Neural progenitor cell (in vitro differentiated cells): ENCODE data around the gene BBS1. TPM values are rescaled to one million over a fixed set of nuclear protein-coding genes. Genes with fewer than 3 reads are reported as not detected.
A peak's percentile ranks its signal among the peaks of the same experiment; 100 is the strongest.

Experiments used
- DNase-seq: peaks from one replicate; pipeline ENCODE4 v3.0.0-alpha.2; 2016; ENCODE audit warnings: low spot score
- H2AFZ ChIP-seq: fragments of 200-600 bp; sonication (generic); replicated peaks from 2 replicates; pipeline ENCODE4 v1.6.1; 2016; ENCODE audit warnings: antibody characterized with exemption
- H3F3A ChIP-seq: fragments of 200-600 bp; sonication (generic); 2 replicates; pipeline ENCODE4 v1.6.1; 2016; ENCODE audit warnings: antibody characterized with exemption, low read depth
- H3K27ac ChIP-seq: fragments of 200-600 bp; sonication (generic); 2 replicates; pipeline ENCODE4 v1.5.1; 2016; ENCODE audit warnings: mild to moderate bottlenecking
- H3K27me3 ChIP-seq: fragments of 200-600 bp; sonication (generic); 2 replicates; pipeline ENCODE4 v1.6.1; 2016; ENCODE audit warnings: mild to moderate bottlenecking, moderate library complexity
- H3K36me3 ChIP-seq: fragments of 200-600 bp; sonication (generic); 2 replicates; pipeline ENCODE4 v1.5.1; 2016
- H3K4me1 ChIP-seq: fragments of 200-600 bp; sonication (generic); 2 replicates; pipeline ENCODE4 v1.6.1; 2016; ENCODE audit warnings: mixed run types
- H3K4me2 ChIP-seq: fragments of 200-600 bp; sonication (generic); 2 replicates; pipeline ENCODE4 v1.6.1; 2016
- H3K4me3 ChIP-seq: fragments of 200-600 bp; sonication (generic); 2 replicates; pipeline ENCODE4 v1.5.1; 2016
- H3K79me2 ChIP-seq: fragments of 200-600 bp; sonication (generic); 2 replicates; pipeline ENCODE4 v1.6.1; 2016; ENCODE audit warnings: low read depth
- H3K9ac ChIP-seq: fragments of 200-600 bp; sonication (generic); 2 replicates; pipeline ENCODE4 v1.6.1; 2016
- H3K9me3 ChIP-seq: fragments of 200-600 bp; sonication (generic); 2 replicates; pipeline ENCODE4 v1.5.1; 2016; ENCODE audit warnings: low read depth
- H4K20me1 ChIP-seq: fragments of 200-600 bp; sonication (generic); 2 replicates; pipeline ENCODE4 v1.6.1; 2016; ENCODE audit warnings: low read depth
- H3K27ac Mint-ChIP-seq: 3 replicates; pipeline ENCODE4 v1.8.0; 2021; ENCODE audit warnings: mixed read lengths
- H3K27me3 Mint-ChIP-seq: 2 replicates; pipeline ENCODE4 v1.8.0; 2022; ENCODE audit warnings: low read depth, mild to moderate bottlenecking, inconsistent platforms, moderate library complexity, mixed read lengths; ENCODE audit not compliant: insufficient read depth
- H3K36me3 Mint-ChIP-seq: 3 replicates; pipeline ENCODE4 v1.8.0; 2021; ENCODE audit warnings: mixed read lengths
- H3K4me1 Mint-ChIP-seq: 3 replicates; pipeline ENCODE4 v1.8.0; 2021; ENCODE audit warnings: mixed read lengths
- H3K4me3 Mint-ChIP-seq: 3 replicates; pipeline ENCODE4 v1.8.0; 2021; ENCODE audit warnings: mild to moderate bottlenecking, moderate library complexity, mixed read lengths
- H3K9me3 Mint-ChIP-seq: 3 replicates; pipeline ENCODE4 v1.8.0; 2020; ENCODE audit warnings: mixed read lengths
- EZH2 ChIP-seq: fragments of 200-600 bp; sonication (generic); IDR thresholded peaks from 2 replicates; pipeline ENCODE4 v1.6.1; 2017; ENCODE audit warnings: antibody characterized with exemption, mild to moderate bottlenecking, moderate library complexity
- EZH2phosphoT487 ChIP-seq: fragments of 200-600 bp; sonication (generic); IDR thresholded peaks from 2 replicates; pipeline ENCODE4 v1.6.1; 2017; ENCODE audit warnings: antibody characterized with exemption
- total RNA-seq: library from RNA; depleted of rRNA; stranded (reverse); fragments of >200 nt; gene quantifications from 2 replicates; pipeline ENCODE4 v1.2.3, GENCODE V29; 2015; ENCODE audit warnings: low replicate concordance
- TF ChIP-seq, protein P1 (sequence below): fragments of 200-600 bp; sonication (generic); IDR thresholded peaks from 2 replicates; pipeline ENCODE4 v1.5.1; 2017; ENCODE audit warnings: antibody characterized with exemption, mild to moderate bottlenecking

Gene BBS1
- total RNA-seq, 1 donor from 2014 or later: 42.0 TPM

DNA sequence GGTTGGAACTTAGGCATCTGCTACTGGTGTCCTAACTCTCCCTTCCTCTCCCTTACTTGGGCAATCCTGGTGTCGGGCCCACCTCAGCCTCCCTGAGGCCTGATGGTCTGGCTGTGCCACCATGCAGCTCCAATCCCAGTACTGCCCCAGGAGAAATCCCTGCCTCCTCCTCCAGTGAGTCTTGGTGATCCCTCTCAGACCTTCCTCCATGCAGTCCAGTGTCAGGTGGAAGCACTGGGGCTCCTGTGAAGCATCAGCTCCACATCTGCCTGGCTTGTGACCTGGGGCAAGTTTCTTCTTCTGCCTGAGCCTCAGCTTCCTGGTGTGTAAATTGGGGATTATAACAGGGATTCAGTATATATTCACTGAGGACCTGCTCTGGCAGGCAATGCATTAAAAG is 45.5 kb upstream of the BBS1 start:
- no peaks in the 10 kb centered on the region for H3K79me2 ChIP-seq
- no peaks in the 10 kb centered on the region for H3K9me3 ChIP-seq
- H3K27me3 ChIP-seq: peaks cover 4% of the 10 kb centered on the region
- H3K4me2 ChIP-seq: no peak overlapping the region
- no peak overlapping the region for H3K4me3 ChIP-seq
- TF ChIP-seq EZH2 (no peak), EZH2phosphoT487 (no peak)
- TF ChIP-seq, protein P1, sequence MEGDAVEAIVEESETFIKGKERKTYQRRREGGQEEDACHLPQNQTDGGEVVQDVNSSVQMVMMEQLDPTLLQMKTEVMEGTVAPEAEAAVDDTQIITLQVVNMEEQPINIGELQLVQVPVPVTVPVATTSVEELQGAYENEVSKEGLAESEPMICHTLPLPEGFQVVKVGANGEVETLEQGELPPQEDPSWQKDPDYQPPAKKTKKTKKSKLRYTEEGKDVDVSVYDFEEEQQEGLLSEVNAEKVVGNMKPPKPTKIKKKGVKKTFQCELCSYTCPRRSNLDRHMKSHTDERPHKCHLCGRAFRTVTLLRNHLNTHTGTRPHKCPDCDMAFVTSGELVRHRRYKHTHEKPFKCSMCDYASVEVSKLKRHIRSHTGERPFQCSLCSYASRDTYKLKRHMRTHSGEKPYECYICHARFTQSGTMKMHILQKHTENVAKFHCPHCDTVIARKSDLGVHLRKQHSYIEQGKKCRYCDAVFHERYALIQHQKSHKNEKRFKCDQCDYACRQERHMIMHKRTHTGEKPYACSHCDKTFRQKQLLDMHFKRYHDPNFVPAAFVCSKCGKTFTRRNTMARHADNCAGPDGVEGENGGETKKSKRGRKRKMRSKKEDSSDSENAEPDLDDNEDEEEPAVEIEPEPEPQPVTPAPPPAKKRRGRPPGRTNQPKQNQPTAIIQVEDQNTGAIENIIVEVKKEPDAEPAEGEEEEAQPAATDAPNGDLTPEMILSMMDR: no peak
- Mint-ChIP-seq H3K9me3 (peaks cover 15% of the 10 kb centered on the region), H3K27me3 (peaks cover 2% of the 10 kb centered on the region), H3K4me3 (peak overlapping the region; percentile 87), H3K27ac (no peak overlapping the region), H3K36me3 (no peaks in the 10 kb centered on the region), H3K4me1 (peaks cover 36% of the 10 kb centered on the region)
- peaks cover 9% of the 10 kb centered on the region for H3K4me1 ChIP-seq
- no peak overlapping the region for H3K9ac ChIP-seq
- no peak for DNase-seq
- peaks cover 18% of the 10 kb centered on the region for H4K20me1 ChIP-seq
- no peaks in the 10 kb centered on the region for H3K36me3 ChIP-seq
- peaks cover 26% of the 10 kb centered on the region for H3F3A ChIP-seq
- no peak overlapping the region for H3K27ac ChIP-seq
- H2AFZ ChIP-seq: no peak overlapping the region

DNA sequence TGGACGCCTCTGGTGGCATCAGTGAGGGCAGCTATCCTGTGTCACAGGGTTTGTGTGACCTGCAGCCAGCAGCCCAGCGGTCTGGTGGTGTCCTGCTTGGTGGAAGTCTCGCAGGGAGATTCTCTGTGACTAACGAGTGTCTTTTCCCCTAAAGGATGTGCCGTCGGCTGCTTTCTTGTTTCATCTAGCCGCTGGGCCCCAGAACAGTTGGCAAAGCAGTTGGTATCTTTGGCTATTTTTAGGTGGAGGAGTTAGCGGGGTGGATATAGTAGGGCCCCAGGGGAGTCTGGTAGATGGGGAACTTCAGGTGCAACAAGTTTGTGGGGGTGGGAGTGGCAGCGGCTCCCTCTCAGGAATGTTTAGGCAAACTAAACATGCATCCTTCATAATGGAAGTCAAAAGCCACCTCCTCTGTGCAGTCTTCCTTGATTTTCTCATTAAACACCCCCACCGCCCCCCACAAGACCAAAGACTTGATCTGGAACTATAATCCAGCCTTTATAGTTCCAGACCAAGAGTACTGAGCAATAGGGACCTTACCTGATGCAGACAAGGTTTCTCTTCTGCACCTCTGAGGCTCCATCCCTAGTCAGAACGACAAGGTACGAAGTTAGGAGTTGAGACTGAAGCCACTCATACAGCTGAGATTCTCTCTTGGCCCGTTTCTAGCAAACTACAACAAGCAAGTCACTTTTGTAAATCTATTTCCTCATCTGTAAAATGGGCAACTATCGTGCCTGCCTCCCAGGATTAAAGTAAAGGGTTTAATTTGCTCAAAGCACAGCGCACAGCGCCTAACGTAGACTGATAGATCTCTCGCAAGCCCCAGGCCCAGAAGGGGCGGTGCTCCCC is 44.8 kb upstream of the BBS1 start:
- Histone ChIP-seq H3K4me1 (peaks cover 9% of the 10 kb centered on the region), H3K79me2 (no peaks in the 10 kb centered on the region), H3F3A (peaks cover 26% of the 10 kb centered on the region), H3K4me2 (peak overlapping the region; percentile 78), H3K4me3 (peak overlapping the region; percentile 66), H3K9ac (no peak overlapping the region), H3K36me3 (no peaks in the 10 kb centered on the region), H3K9me3 (no peaks in the 10 kb centered on the region), H3K27ac (no peak overlapping the region), H4K20me1 (peaks cover 18% of the 10 kb centered on the region), H3K27me3 (peaks cover 4% of the 10 kb centered on the region), H2AFZ (no peak overlapping the region)
- Mint-ChIP-seq H3K27me3 (peaks cover 2% of the 10 kb centered on the region), H3K4me3 (peak overlapping the region; percentile 87), H3K9me3 (peaks cover 15% of the 10 kb centered on the region), H3K4me1 (peaks cover 40% of the 10 kb centered on the region), H3K27ac (no peak overlapping the region), H3K36me3 (no peaks in the 10 kb centered on the region)
- no peak for DNase-seq
- TF ChIP-seq EZH2 (no peak), EZH2phosphoT487 (no peak)
- TF ChIP-seq, protein P1: no peak

DNA sequence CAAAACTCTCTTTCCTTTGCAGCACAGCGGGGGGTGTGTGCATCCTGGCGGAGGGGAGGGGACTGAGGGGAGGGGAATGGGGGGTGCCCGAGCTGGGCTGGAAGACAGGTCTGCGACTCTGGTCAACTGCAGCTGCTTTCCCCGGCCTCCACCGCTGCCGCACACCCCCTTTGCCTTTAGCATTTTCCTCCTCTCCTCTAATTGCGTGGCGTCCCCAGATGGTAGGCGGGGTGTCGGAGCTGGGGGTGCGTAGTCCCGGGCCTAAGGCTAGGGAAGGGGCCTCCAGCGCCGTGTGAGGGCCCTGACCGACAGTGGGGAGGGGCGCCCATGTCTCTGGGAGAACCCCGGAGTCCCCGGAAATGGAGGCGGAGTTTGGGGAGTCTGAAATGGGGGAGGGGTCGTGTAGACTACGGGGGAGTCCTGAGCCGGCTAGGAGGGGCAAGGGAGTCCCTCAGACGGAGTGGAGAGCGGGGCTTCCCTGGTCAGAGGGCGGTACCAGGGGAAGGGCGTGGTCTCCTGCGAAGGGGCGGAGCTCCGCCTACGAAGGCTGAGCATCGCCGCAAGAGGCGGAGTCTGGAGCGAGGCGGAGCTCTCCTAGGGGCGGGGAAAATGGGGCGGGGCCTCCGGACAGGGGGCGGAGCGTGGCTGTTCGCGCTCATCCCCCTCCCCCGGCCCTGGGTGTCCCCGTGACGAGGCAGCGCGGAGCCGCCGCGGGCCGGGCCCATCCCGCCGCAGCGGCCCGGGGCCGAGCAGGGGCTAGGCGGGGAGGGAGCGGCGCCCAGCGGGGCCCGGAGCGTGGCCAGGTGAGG is 44.0 kb upstream of the BBS1 start, which contains the start of gene PELI3:
PELI3 (plus strand) TSS at position 681 of the 809 bp plus-strand sequence. CDS start 1,224 bp downstream, outside the sequence.
- Mint-ChIP-seq H3K27me3 (peaks cover 2% of the 10 kb centered on the region), H3K4me3 (peak within 1 kb of the TSS; percentile 95), H3K27ac (peak within 1 kb of the TSS; percentile 87), H3K36me3 (peaks cover 2% of the 10 kb centered on the region), H3K4me1 (peaks cover 40% of the 10 kb centered on the region), H3K9me3 (peaks cover 13% of the 10 kb centered on the region)
- no peak within 1 kb of the TSS for H3K9ac ChIP-seq
- H3K4me1 ChIP-seq: peaks cover 9% of the 10 kb centered on the region
- no peaks in the 10 kb centered on the region for H3K36me3 ChIP-seq
- peaks cover 4% of the 10 kb centered on the region for H3K27me3 ChIP-seq
- peak within 1 kb of the TSS; percentile 81 for H3K4me2 ChIP-seq
- peaks cover 18% of the 10 kb centered on the region for H4K20me1 ChIP-seq
- no peaks in the 10 kb centered on the region for H3K79me2 ChIP-seq
- H3F3A ChIP-seq: peaks cover 26% of the 10 kb centered on the region
- H3K27ac ChIP-seq: no peak within 1 kb of the TSS
- DNase-seq: peak; percentile 96
- TF ChIP-seq, protein P1: no peak
- no peak for TF ChIP-seq EZH2phosphoT487
- H3K4me3 ChIP-seq: peak within 1 kb of the TSS; percentile 66
- no peaks in the 10 kb centered on the region for H3K9me3 ChIP-seq
- H2AFZ ChIP-seq: peak within 1 kb of the TSS; percentile 74
